ENCODE results near the gene PROX2. TPM values are rescaled to one million over a fixed set of nuclear protein-coding genes. Genes with fewer than 3 reads are reported as not detected.

Gene PROX2
- total RNA-seq, 2 experiments from 2014 or later, result 0.35 to 0.74 TPM

GRCh38 chr14:74910556-74910955 is 34.6 kb upstream of the PROX2 start:
- Histone ChIP-seq H3K79me2 (ENCODE audit: insufficient read depth, low read depth, low read length) (no peaks in the 10 kb centered on the region), H3K9me3 (ENCODE audit: low read length) (no peaks in the 10 kb centered on the region), H2AFZ (ENCODE audit: low read length) (no peak overlapping the region), H3K27ac (ENCODE audit: low read depth, low read length, poor library complexity, severe bottlenecking) (no peak overlapping the region), H3K4me3 (ENCODE audit: low read depth, low read length, poor library complexity, severe bottlenecking) (no peak overlapping the region), H3K4me2 (ENCODE audit: low read length) (no peak overlapping the region), H4K20me1 (ENCODE audit: insufficient read depth, low read length) (no peaks in the 10 kb centered on the region), H3K4me1 (ENCODE audit: insufficient read depth, low read length, poor library complexity, severe bottlenecking) (no peaks in the 10 kb centered on the region), H3K9me2 (ENCODE audit: insufficient read depth, low read length) (no peaks in the 10 kb centered on the region), H3K36me3 (ENCODE audit: insufficient read depth, low read length) (peaks cover 14% of the 10 kb centered on the region)
- CTCF ChIA-PET (ENCODE audit: unreplicated experiment), result interaction anchor here (0.6 kb wide), 1 partner anchor 91 kb away, joined by 3 read pairs; no protein-coding TSS in a partner anchor
- POLR2A ChIA-PET, result interaction anchor here (0.6 kb wide), 1 partner anchor 1575 kb away, joined by 3 read pairs; no protein-coding TSS in a partner anchor
- no peak for TF ChIP-seq EZH2phosphoT487 (IDR thresholded peaks at IDR 0.05; ENCODE audit: borderline replicate concordance, low read depth, low read length)
- TF ChIP-seq CTCF (conservative IDR thresholded peaks at IDR 0.05; ENCODE audit: low read length), result no peak
- no peak for DNase-seq (ENCODE audit: low spot score)
- BruUV-seq (replicated peaks), result no TSS peak
- intact Hi-C loops (cut with micrococcal nuclease; ENCODE audit: unreplicated experiment), result no loop called here

- Histone ChIP-seq H3K36me3 (ENCODE audit: insufficient read depth, low read length) (peaks cover 21% of the 10 kb centered on the region), H3K9me3 (ENCODE audit: low read length) (no peaks in the 10 kb centered on the region), H3K4me1 (ENCODE audit: insufficient read depth, low read length, poor library complexity, severe bottlenecking) (no peaks in the 10 kb centered on the region), H3K4me3 (ENCODE audit: low read depth, low read length, poor library complexity, severe bottlenecking) (no peak overlapping the region), H3K79me2 (ENCODE audit: insufficient read depth, low read depth, low read length) (no peaks in the 10 kb centered on the region), H3K4me2 (ENCODE audit: low read length) (no peak overlapping the region), H3K9me2 (ENCODE audit: insufficient read depth, low read length) (no peaks in the 10 kb centered on the region), H2AFZ (ENCODE audit: low read length) (no peak overlapping the region), H3K27ac (ENCODE audit: low read depth, low read length, poor library complexity, severe bottlenecking) (no peak overlapping the region), H4K20me1 (ENCODE audit: insufficient read depth, low read length) (no peaks in the 10 kb centered on the region)
- no TSS peak for BruUV-seq (replicated peaks)
- ChIA-PET CTCF (ENCODE audit: unreplicated experiment) (interaction anchor here (0.6 kb wide), 1 partner anchor 90 kb away, joined by 3 read pairs; no protein-coding TSS in a partner anchor), POLR2A (no interaction called here)
- intact Hi-C loops (cut with micrococcal nuclease; ENCODE audit: unreplicated experiment), result no loop called here
- DNase-seq (ENCODE audit: low spot score), result no peak
- no peak for TF ChIP-seq EZH2phosphoT487 (IDR thresholded peaks at IDR 0.05; ENCODE audit: borderline replicate concordance, low read depth, low read length)
- TF ChIP-seq CTCF (conservative IDR thresholded peaks at IDR 0.05; ENCODE audit: low read length), result no peak
Measured at GRCh38 chr14:74909911-74910310, 34.0 kb upstream of the PROX2 start.

- Histone ChIP-seq H4K20me1 (ENCODE audit: insufficient read depth, low read length) (no peaks in the 10 kb centered on the region), H3K27ac (ENCODE audit: low read depth, low read length, poor library complexity, severe bottlenecking) (no peak overlapping the region), H3K4me3 (ENCODE audit: low read depth, low read length, poor library complexity, severe bottlenecking) (no peak overlapping the region), H3K4me1 (ENCODE audit: insufficient read depth, low read length, poor library complexity, severe bottlenecking) (no peaks in the 10 kb centered on the region), H3K79me2 (ENCODE audit: insufficient read depth, low read depth, low read length) (no peaks in the 10 kb centered on the region), H3K36me3 (ENCODE audit: insufficient read depth, low read length) (peaks cover 25% of the 10 kb centered on the region), H2AFZ (ENCODE audit: low read length) (no peak overlapping the region), H3K4me2 (ENCODE audit: low read length) (no peak overlapping the region), H3K9me3 (ENCODE audit: low read length) (no peaks in the 10 kb centered on the region), H3K9me2 (ENCODE audit: insufficient read depth, low read length) (no peaks in the 10 kb centered on the region)
- no peak for DNase-seq (ENCODE audit: low spot score)
- no TSS peak for BruUV-seq (replicated peaks)
- CTCF ChIA-PET (ENCODE audit: unreplicated experiment), result no interaction called here
- intact Hi-C loops (cut with micrococcal nuclease; ENCODE audit: unreplicated experiment), result no loop called here
- TF ChIP-seq EZH2phosphoT487 (IDR thresholded peaks at IDR 0.05; ENCODE audit: borderline replicate concordance, low read depth, low read length) (no peak), CTCF (conservative IDR thresholded peaks at IDR 0.05; ENCODE audit: low read length) (no peak)
- POLR2A ChIA-PET, result no interaction called here
Measured at GRCh38 chr14:74909501-74909900, 33.6 kb upstream of the PROX2 start.

Data from OCI-LY7 (cell line).